HepG2 (cell line): ENCODE results near the gene ARHGAP45. TPM values are rescaled to one million over a fixed set of nuclear protein-coding genes. Genes with fewer than 3 reads are reported as not detected.

Experiments
- ARHGAP35 ChIP-seq: sonication (generic); formaldehyde crosslinking; IDR thresholded peaks from 2 replicates; pipeline ENCODE4 v1.9.0; 2022; ENCODE audit warnings: mild to moderate bottlenecking, inconsistent platforms, moderate library complexity, missing genetic modification reagents, borderline replicate concordance
- IRF2 ChIP-seq: IDR thresholded peaks from 2 replicates; pipeline ENCODE4 v1.6.1; 2018; ENCODE audit warnings: missing genetic modification reagents, missing compliant biosample characterization
- KDM6A ChIP-seq: IDR thresholded peaks from 2 replicates; pipeline ENCODE4 v1.6.1; 2016; ENCODE audit warnings: low read depth
- KLF12 ChIP-seq: sonication (generic); formaldehyde crosslinking; IDR thresholded peaks from 2 replicates; pipeline ENCODE4 v1.4.0; 2020; ENCODE audit warnings: missing genetic modification reagents, borderline replicate concordance
- KLF13 ChIP-seq: sonication (generic); formaldehyde crosslinking; IDR thresholded peaks from 2 replicates; pipeline ENCODE4 v1.4.0; 2020; ENCODE audit warnings: mild to moderate bottlenecking, missing genetic modification reagents
- LCORL ChIP-seq, 2 experiments: fragments of 450-650 bp in 1 of 2; sonication (generic) in 1 of 2; formaldehyde crosslinking in 1 of 2; IDR thresholded peaks; 2 replicates each; pipeline versions ENCODE4 v1.5.0 to v1.6.1; 2017 to 2020; ENCODE audit warnings: antibody characterized with exemption in 1 of 2, missing genetic modification reagents in 1 of 2
- MED13 ChIP-seq: sonication (generic); formaldehyde crosslinking; IDR thresholded peaks from 2 replicates; pipeline ENCODE4 v1.5.0; 2020; ENCODE audit warnings: missing genetic modification reagents
- MED8 ChIP-seq: sonication (generic); formaldehyde crosslinking; IDR thresholded peaks from 2 replicates; pipeline ENCODE4 v1.8.1; 2023; ENCODE audit warnings: mild to moderate bottlenecking, missing genetic modification reagents; ENCODE audit not compliant: insufficient replicate concordance
- MYC ChIP-seq: sonication (generic); formaldehyde crosslinking; IDR thresholded peaks from 2 replicates; pipeline ENCODE4 v1.9.0; 2021; ENCODE audit warnings: missing genetic modification reagents, borderline replicate concordance
- NCOA1 ChIP-seq: sonication (generic); formaldehyde crosslinking; IDR thresholded peaks from 2 replicates; pipeline ENCODE4 v1.9.0; 2021; ENCODE audit warnings: missing genetic modification reagents
- PAF1 ChIP-seq: IDR thresholded peaks from 2 replicates; pipeline ENCODE4 v1.6.1; 2016; ENCODE audit warnings: missing genetic modification reagents, missing compliant biosample characterization
- PHB2 ChIP-seq: fragments of 450-650 bp; IDR thresholded peaks from 2 replicates; pipeline ENCODE4 v1.6.1; 2018; ENCODE audit not compliant: partially characterized antibody
- PPARG ChIP-seq: conservative IDR thresholded peaks from 2 replicates; pipeline ENCODE4 v1.6.1; 2016; ENCODE audit warnings: missing biosample characterization, missing genetic modification reagents
- RAD51 ChIP-seq: fragments of 450-650 bp; IDR thresholded peaks from 2 replicates; pipeline ENCODE4 v1.6.1; 2016; ENCODE audit warnings: borderline replicate concordance
- TEAD3 ChIP-seq: optimal IDR thresholded peaks from 2 replicates; pipeline ENCODE3; 2016; ENCODE audit warnings: borderline replicate concordance
- TP53 ChIP-seq: sonication (generic); formaldehyde crosslinking; conservative IDR thresholded peaks from 2 replicates; pipeline ENCODE4 v1.4.0; 2020; ENCODE audit warnings: missing genetic modification reagents
- ZBTB38 ChIP-seq: sonication (generic); formaldehyde crosslinking; IDR thresholded peaks from 2 replicates; pipeline ENCODE4 v1.5.1; 2020; ENCODE audit warnings: mild to moderate bottlenecking, missing genetic modification reagents
- ZBTB43 ChIP-seq: sonication (generic); formaldehyde crosslinking; conservative IDR thresholded peaks from 2 replicates; pipeline ENCODE4 v1.4.0; 2020; ENCODE audit warnings: missing genetic modification reagents
- ZNF180 ChIP-seq: sonication (generic); formaldehyde crosslinking; IDR thresholded peaks from 2 replicates; pipeline ENCODE4 v1.4.0; 2020; ENCODE audit warnings: low read depth, missing genetic modification reagents, borderline replicate concordance
- ZNF234 ChIP-seq: sonication (generic); formaldehyde crosslinking; conservative IDR thresholded peaks from 2 replicates; pipeline ENCODE4 v1.5.1; 2020; ENCODE audit warnings: mild to moderate bottlenecking, missing genetic modification reagents
- ZNF343 ChIP-seq: sonication (generic); formaldehyde crosslinking; IDR thresholded peaks from 2 replicates; pipeline ENCODE4 v1.4.0; 2020; ENCODE audit warnings: mild to moderate bottlenecking, missing genetic modification reagents
- ZNF589 ChIP-seq: sonication (generic); formaldehyde crosslinking; conservative IDR thresholded peaks from 2 replicates; pipeline ENCODE4 v1.8.0; 2022; ENCODE audit warnings: mild to moderate bottlenecking, moderate library complexity, missing genetic modification reagents
- ZNF761 ChIP-seq: sonication (generic); formaldehyde crosslinking; conservative IDR thresholded peaks from 2 replicates; pipeline ENCODE4 v1.4.0; 2020; ENCODE audit warnings: mild to moderate bottlenecking, missing genetic modification reagents
- ZSCAN12 ChIP-seq: sonication (generic); formaldehyde crosslinking; IDR thresholded peaks from 2 replicates; pipeline ENCODE4 v1.9.0; 2021; ENCODE audit warnings: mild to moderate bottlenecking, missing genetic modification reagents
- polyA plus RNA-seq, 8 experiments: library from polyadenylated mRNA; depleted of rRNA in 3 of 8; stranded (reverse) in 7 of 8; unstranded in 1 of 8; fragments of >200 nt; fragmentation: Illumina TruSeq in 4 of 8; extraction: Trizol in 4 of 8; gene quantifications; 2 replicates each; pipeline versions ENCODE4 v1.2.1 to v1.2.3, GENCODE V29; 2011 to 2016; ENCODE audit warnings: low read depth in 4 of 8, missing spikeins in 1 of 8, mixed read lengths in 1 of 8; ENCODE audit not compliant: insufficient read depth in 1 of 8
- total RNA-seq, 5 experiments: library from RNA; depleted of rRNA; stranded (reverse); fragments of >200 nt; fragmentation: Illumina TruSeq; extraction: Trizol; gene quantifications; 2 replicates each; pipeline ENCODE4 v1.2.3, GENCODE V29; 2016; ENCODE audit warnings: low read depth in 1 of 5
- TF ChIP-seq, protein P1 (sequence below): sonication (generic); formaldehyde crosslinking; IDR thresholded peaks from 2 replicates; pipeline ENCODE4 v1.4.0; 2020; ENCODE audit warnings: missing genetic modification reagents
- TF ChIP-seq, protein P2 (sequence below), 2 experiments: sonication (generic) in 1 of 2; formaldehyde crosslinking in 1 of 2; IDR thresholded peaks; 2 replicates each; pipeline versions ENCODE4 v1.4.0 to v1.6.1; 2018 to 2020; ENCODE audit warnings: missing genetic modification reagents in 2 of 2, borderline replicate concordance in 1 of 2, low read depth in 1 of 2, mild to moderate bottlenecking in 1 of 2, missing biosample characterization in 1 of 2

The ARHGAP45 gene
- total and polyA plus RNA-seq, 2 of the 13 experiments (the other 11 are each of a cell fraction or from before 2014, with no cell fraction given), result 0.84 to 32.0 TPM

GRCh38 chr19:1113030-1113985 lies 46.3 kb downstream of the ARHGAP45 start (continued):
- TF ChIP-seq, protein P1, sequence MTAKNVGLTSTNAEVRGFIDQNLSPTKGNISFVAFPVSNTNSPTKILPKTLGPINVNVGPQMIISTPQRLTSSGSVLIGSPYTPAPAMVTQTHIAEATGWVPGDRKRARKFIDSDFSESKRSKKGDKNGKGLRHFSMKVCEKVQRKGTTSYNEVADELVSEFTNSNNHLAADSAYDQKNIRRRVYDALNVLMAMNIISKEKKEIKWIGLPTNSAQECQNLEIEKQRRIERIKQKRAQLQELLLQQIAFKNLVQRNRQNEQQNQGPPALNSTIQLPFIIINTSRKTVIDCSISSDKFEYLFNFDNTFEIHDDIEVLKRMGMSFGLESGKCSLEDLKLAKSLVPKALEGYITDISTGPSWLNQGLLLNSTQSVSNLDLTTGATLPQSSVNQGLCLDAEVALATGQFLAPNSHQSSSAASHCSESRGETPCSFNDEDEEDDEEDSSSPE, result peak; percentile 44; the same call in 1 of the 2 replicates
- TF ChIP-seq ZBTB43 (CRISPR knock-in tag) (peak; percentile 60), ZNF761 (peak; percentile 91), KLF12 (CRISPR knock-in tag) (peak; percentile 57; the same call in 1 of the 2 replicates), RAD51 (no peak), ZNF234 (CRISPR knock-in tag) (0 out of 2 replicates have a peak, but pooled peaks have one; percentile 60), PPARG (peak; percentile 80), TEAD3 (CRISPR knock-in tag) (peak; percentile 65), ZNF180 (CRISPR knock-in tag) (no peak), ZNF589 (CRISPR knock-in tag) (no peak), NCOA1 (peak; percentile 79; the same call in 1 of the 2 replicates), KLF13 (CRISPR knock-in tag) (0 out of 2 replicates have a peak, but pooled peaks have one; percentile 69), TP53 (CRISPR knock-in tag) (0 out of 2 replicates have a peak, but pooled peaks have one; percentile 30), PHB2 (no peak), ZSCAN12 (no peak), ZBTB38 (peak; percentile 80), IRF2 (CRISPR knock-in tag) (peak; percentile 54; the same call in 1 of the 2 replicates), ARHGAP35 (peak; percentile 49; the same call in 1 of the 2 replicates), MYC (peak; percentile 80; the same call in 1 of the 2 replicates), MED8 (CRISPR knock-in tag) (peak; percentile 12), LCORL (IDR thresholded peaks at IDR 0.05) (no peak), LCORL (CRISPR knock-in tag; IDR thresholded peaks at IDR 0.05) (peak; percentile 95), ZNF343 (CRISPR knock-in tag) (peak; percentile 82), KDM6A (peak; percentile 53; the same call in 1 of the 2 replicates), MED13 (CRISPR knock-in tag) (peak; percentile 65; the same call in 1 of the 2 replicates), PAF1 (CRISPR knock-in tag) (no peak)
- TF ChIP-seq, protein P2, sequence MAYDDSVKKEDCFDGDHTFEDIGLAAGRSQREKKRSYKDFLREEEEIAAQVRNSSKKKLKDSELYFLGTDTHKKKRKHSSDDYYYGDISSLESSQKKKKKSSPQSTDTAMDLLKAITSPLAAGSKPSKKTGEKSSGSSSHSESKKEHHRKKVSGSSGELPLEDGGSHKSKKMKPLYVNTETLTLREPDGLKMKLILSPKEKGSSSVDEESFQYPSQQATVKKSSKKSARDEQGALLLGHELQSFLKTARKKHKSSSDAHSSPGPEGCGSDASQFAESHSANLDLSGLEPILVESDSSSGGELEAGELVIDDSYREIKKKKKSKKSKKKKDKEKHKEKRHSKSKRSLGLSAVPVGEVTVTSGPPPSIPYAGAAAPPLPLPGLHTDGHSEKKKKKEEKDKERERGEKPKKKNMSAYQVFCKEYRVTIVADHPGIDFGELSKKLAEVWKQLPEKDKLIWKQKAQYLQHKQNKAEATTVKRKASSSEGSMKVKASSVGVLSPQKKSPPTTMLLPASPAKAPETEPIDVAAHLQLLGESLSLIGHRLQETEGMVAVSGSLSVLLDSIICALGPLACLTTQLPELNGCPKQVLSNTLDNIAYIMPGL (CRISPR knock-in tag; IDR thresholded peaks at IDR 0.05; ENCODE audit: borderline replicate concordance in 1 of 2, low read depth in 1 of 2), result peak; percentile 83 to 86
